GM13976 (cell line): ENCODE results near the gene LRMDA.

Source experiments
- DNase-seq: peaks from one replicate; pipeline ENCODE4 v3.0.0; 2012; ENCODE audit warnings: low spot score
- CTCF ChIP-seq: IDR thresholded peaks from 2 replicates; pipeline ENCODE4 v1.5.1; 2012; ENCODE audit warnings: borderline replicate concordance, mild to moderate bottlenecking; ENCODE audit not compliant: insufficient read depth; ENCODE audit errors: extremely low read depth, missing control alignments, control extremely low read depth
- in situ Hi-C: fragments of 300-500 bp; cut with MboI; formaldehyde crosslinking; loops from one replicate; pipeline ENCODE4 v1.12.0; 2022; ENCODE audit warnings: low sequenced_read_pairs, mixed read lengths, inconsistent platforms; ENCODE audit not compliant: unreplicated experiment

Gene LRMDA

GRCh38 chr10:76160446-76161300, 729.2 kb downstream of the LRMDA start:
- in situ Hi-C loops: no loop called here
- no peak for TF ChIP-seq CTCF
- no peak for DNase-seq

- no peak for DNase-seq
- no peak for TF ChIP-seq CTCF
- in situ Hi-C loops: no loop called here
Measured at GRCh38 chr10:76161301-76161582, 729.8 kb downstream of the LRMDA start.

GRCh38 chr10:76168437-76168836, 737.0 kb downstream of the LRMDA start:
- no peak for TF ChIP-seq CTCF
- in situ Hi-C loops: no loop called here
- DNase-seq: no peak

GRCh38 chr10:76169246-76169645, 737.8 kb downstream of the LRMDA start:
- no peak for DNase-seq
- no peak for TF ChIP-seq CTCF
- in situ Hi-C loops: no loop called here

- no peak for TF ChIP-seq CTCF
- no peak for DNase-seq
- in situ Hi-C loops: no loop called here
Measured at GRCh38 chr10:76172020-76172419, 740.6 kb downstream of the LRMDA start.

GRCh38 chr10:76175533-76176165, 744.2 kb downstream of the LRMDA start:
- DNase-seq: no peak
- in situ Hi-C loops: no loop called here
- no peak for TF ChIP-seq CTCF
